Mucosa of descending colon (tissue), 3 donors: Measurements from ENCODE around the gene SREBF2. TPM values are rescaled to one million over a fixed set of nuclear protein-coding genes. Genes with fewer than 3 reads are reported as not detected.

ENCODE experiments used
- ATAC-seq: fragments of 200-7000 bp; cut with Tn5 transposase; one replicate; pipeline ENCODE4 v1.9.1; 2020; ENCODE audit warnings: mild to moderate bottlenecking, moderate library complexity
- DNase-seq, 3 donors: peaks; one replicate each; pipeline ENCODE4 v3.0.0-alpha.2; 2020
- H3K36me3 ChIP-seq: fragments of 200-600 bp; one replicate; pipeline ENCODE4 v1.8.0; 2021; ENCODE audit warnings: low read depth, mild to moderate bottlenecking
- H3K4me1 ChIP-seq: fragments of 200-600 bp; one replicate; pipeline ENCODE4 v1.8.0; 2021; ENCODE audit warnings: low read depth, mild to moderate bottlenecking
- H3K4me3 ChIP-seq: fragments of 200-600 bp; one replicate; pipeline ENCODE4 v1.8.0; 2021; ENCODE audit warnings: mild to moderate bottlenecking
- H3K9me3 ChIP-seq: fragments of 200-600 bp; one replicate; pipeline ENCODE4 v1.8.0; 2021; ENCODE audit warnings: mild to moderate bottlenecking
- CTCF ChIP-seq: fragments of 200-600 bp; IDR thresholded peaks from one replicate; pipeline ENCODE4 v1.8.0; 2022; ENCODE audit warnings: antibody characterized with exemption, mild to moderate bottlenecking
- intact Hi-C, 2 donors: fragments of 100-400 bp; cut with DNase I in 1 of 2; cut with micrococcal nuclease in 1 of 2; formaldehyde crosslinking; loops; one replicate each; pipeline versions ENCODE4 v1.11.0 to v1.11.1; 2022; cut with DNase I, micrococcal nuclease
- total RNA-seq, 3 donors: library from RNA; stranded (reverse); fragmentation: NEBNext Ultra II Directional in 2 of 3; extraction: Animal tissue kit (Norgen Biotek cat#: 25700) in 2 of 3; gene quantifications; one replicate each; pipeline versions ENCODE4 v1.2.1 to v1.2.4, GENCODE V29; 2021 to 2023
- donor health status: DM: no; HTN: no; CAD: no; lungs with moderate emphysema.
- donor health status: DM: no; HTN: no; CAD: no.
- donor health status: DM: no; HTN: yes; CAD: no.

SREBF2 gene
- total RNA-seq, 3 donors from 2014 or later, result 139 to 254 (median 169) TPM

GRCh38 chr22:41893591-41894375, 60.9 kb downstream of the SREBF2 start:
- DNase-seq, result no peak
- TF ChIP-seq CTCF, result no peak
- intact Hi-C loops, result no loop called here
- Histone ChIP-seq H3K4me3 (no peak overlapping the region), H3K4me1 (no peaks in the 10 kb centered on the region), H3K36me3 (no peaks in the 10 kb centered on the region), H3K9me3 (no peaks in the 10 kb centered on the region)
- ATAC-seq, result no peak

GRCh38 chr22:41898645-41899044, 65.7 kb downstream of the SREBF2 start:
- no peak for ATAC-seq
- peaks cover 3% of the 10 kb centered on the region for H3K36me3 ChIP-seq
- H3K9me3 ChIP-seq, result no peaks in the 10 kb centered on the region
- TF ChIP-seq CTCF, result no peak
- no peak for DNase-seq
- no peaks in the 10 kb centered on the region for H3K4me1 ChIP-seq
- H3K4me3 ChIP-seq, result no peak overlapping the region
- intact Hi-C loops, result no loop called here

- ATAC-seq (no peak), DNase-seq (no peak)
- intact Hi-C loops, result no loop called here
- Histone ChIP-seq H3K9me3 (no peaks in the 10 kb centered on the region), H3K4me3 (no peak overlapping the region), H3K36me3 (peaks cover 3% of the 10 kb centered on the region), H3K4me1 (no peaks in the 10 kb centered on the region)
- no peak for TF ChIP-seq CTCF
Observed at GRCh38 chr22:41899110-41899509, 66.2 kb downstream of the SREBF2 start.

- H3K36me3 ChIP-seq, result peaks cover 3% of the 10 kb centered on the region
- no peaks in the 10 kb centered on the region for H3K4me1 ChIP-seq
- ATAC-seq (no peak), DNase-seq (no peak)
- no peak overlapping the region for H3K4me3 ChIP-seq
- intact Hi-C loops, result no loop called here
- H3K9me3 ChIP-seq, result no peaks in the 10 kb centered on the region
- no peak for TF ChIP-seq CTCF
Observed at GRCh38 chr22:41899992-41900651, 67.2 kb downstream of the SREBF2 start.

GRCh38 chr22:41900652-41901312, 67.9 kb downstream of the SREBF2 start:
- ATAC-seq (no peak), DNase-seq (no peak)
- no peak for TF ChIP-seq CTCF
- Histone ChIP-seq H3K36me3 (peaks cover 6% of the 10 kb centered on the region), H3K4me1 (no peaks in the 10 kb centered on the region), H3K4me3 (no peak overlapping the region), H3K9me3 (no peaks in the 10 kb centered on the region)
- intact Hi-C loops, result no loop called here
